GM12878 (cell line): ENCODE measurements around the gene KRR1.

ENCODE experiments used
- EP300 ChIP-seq, 2 experiments: fragments of 150-350 bp in 1 of 2; IDR thresholded peaks; 2 replicates each; pipeline ENCODE4 v1.6.1; 2011 to 2012; ENCODE audit warnings: low read depth in 2 of 2, low read length in 2 of 2, borderline replicate concordance in 1 of 2, improper control_type of control experiment in 1 of 2, inconsistent platforms in 1 of 2; ENCODE audit not compliant: control insufficient read depth in 1 of 2
- EZH2 ChIP-seq: IDR thresholded peaks from 2 replicates; pipeline ENCODE4 v1.6.1; 2012; ENCODE audit warnings: low read depth, mild to moderate bottlenecking, control low read depth, inconsistent platforms, low read length, borderline replicate concordance; ENCODE audit not compliant: control insufficient read depth
- GABPA ChIP-seq: IDR thresholded peaks from 2 replicates; pipeline ENCODE4 v1.6.1; 2014; ENCODE audit warnings: antibody characterized with exemption, low read depth, mild to moderate bottlenecking, inconsistent platforms
- HCFC1 ChIP-seq: fragments of 150-350 bp; IDR thresholded peaks from 2 replicates; pipeline ENCODE4 v1.6.1; 2014; ENCODE audit warnings: low read length
- POLR2A ChIP-seq: IDR thresholded peaks from 2 replicates; pipeline ENCODE4 v1.6.1; 2011; ENCODE audit warnings: low read depth, mild to moderate bottlenecking, low read length
- POLR2AphosphoS2 ChIP-seq: IDR thresholded peaks from 2 replicates; pipeline ENCODE4 v1.6.1; 2011; ENCODE audit warnings: low read depth, mild to moderate bottlenecking, low read length, improper control_type of control experiment, moderate library complexity
- POLR2AphosphoS5 ChIP-seq: IDR thresholded peaks from 2 replicates; pipeline ENCODE4 v1.6.1; 2011; ENCODE audit warnings: mild to moderate bottlenecking, low read length, inconsistent platforms
- SIX5 ChIP-seq: IDR thresholded peaks from 2 replicates; pipeline ENCODE4 v1.6.1; 2011; ENCODE audit warnings: mild to moderate bottlenecking, low read depth, low read length, moderate library complexity; ENCODE audit not compliant: severe bottlenecking
- YY1 ChIP-seq: IDR thresholded peaks from 2 replicates; pipeline ENCODE4 v1.6.1; 2011; ENCODE audit warnings: low read depth, mild to moderate bottlenecking, low read length
- ZNF384 ChIP-seq: IDR thresholded peaks from 2 replicates; pipeline ENCODE4 v1.6.1; 2012; ENCODE audit warnings: low read depth, mild to moderate bottlenecking, low read length, improper control_type of control experiment, borderline replicate concordance
- TF ChIP-seq, protein P1 (sequence below), 3 experiments: IDR thresholded peaks in 2 of 3; conservative IDR thresholded peaks in 1 of 3; 2 replicates each; pipeline ENCODE4 v1.5.1; 2011; ENCODE audit warnings: low read depth in 3 of 3, low read length in 3 of 3, mild to moderate bottlenecking in 3 of 3, control low read depth in 2 of 3, moderate library complexity in 2 of 3, inconsistent platforms in 1 of 3, mixed read lengths in 1 of 3; ENCODE audit not compliant: control insufficient read depth in 2 of 3, insufficient read depth in 1 of 3; ENCODE audit errors: extremely low read depth in 1 of 3
- TF ChIP-seq, protein P2 (sequence below): IDR thresholded peaks from 2 replicates; pipeline ENCODE4 v1.6.1; 2011; ENCODE audit warnings: mild to moderate bottlenecking, low read depth, low read length, moderate library complexity; ENCODE audit not compliant: insufficient replicate concordance
- TF ChIP-seq, protein P3 (sequence below): fragments of 450-650 bp; IDR thresholded peaks from 2 replicates; pipeline ENCODE4 v1.6.1; 2017; ENCODE audit warnings: mild to moderate bottlenecking, moderate library complexity

DNA sequence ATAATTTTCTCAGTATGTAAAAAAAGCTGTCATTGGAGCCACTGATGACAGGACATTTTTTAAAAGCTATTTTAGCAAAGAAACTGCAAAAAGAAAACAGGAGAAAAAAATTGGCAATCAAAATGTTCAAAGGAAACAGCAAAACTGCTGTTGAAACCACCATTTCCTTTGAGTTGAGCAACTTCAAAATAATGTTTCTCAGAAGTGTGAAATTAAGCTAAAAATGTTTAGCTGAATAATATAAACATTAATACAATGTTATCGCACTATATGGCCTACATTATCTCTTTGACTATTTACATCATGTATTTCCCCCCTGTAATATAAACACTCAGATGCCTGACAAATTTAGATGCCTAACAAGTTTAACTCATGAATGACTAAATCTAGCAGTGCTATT lies 54.2 kb downstream of the KRR1 start:
- no peak for TF ChIP-seq EP300 (IDR thresholded peaks at IDR 0.05; ENCODE audit: borderline replicate concordance in 1 of 2, control insufficient read depth in 1 of 2, low read depth in 2 of 2, low read length in 2 of 2)
- TF ChIP-seq SIX5: no peak
- TF ChIP-seq, protein P1, sequence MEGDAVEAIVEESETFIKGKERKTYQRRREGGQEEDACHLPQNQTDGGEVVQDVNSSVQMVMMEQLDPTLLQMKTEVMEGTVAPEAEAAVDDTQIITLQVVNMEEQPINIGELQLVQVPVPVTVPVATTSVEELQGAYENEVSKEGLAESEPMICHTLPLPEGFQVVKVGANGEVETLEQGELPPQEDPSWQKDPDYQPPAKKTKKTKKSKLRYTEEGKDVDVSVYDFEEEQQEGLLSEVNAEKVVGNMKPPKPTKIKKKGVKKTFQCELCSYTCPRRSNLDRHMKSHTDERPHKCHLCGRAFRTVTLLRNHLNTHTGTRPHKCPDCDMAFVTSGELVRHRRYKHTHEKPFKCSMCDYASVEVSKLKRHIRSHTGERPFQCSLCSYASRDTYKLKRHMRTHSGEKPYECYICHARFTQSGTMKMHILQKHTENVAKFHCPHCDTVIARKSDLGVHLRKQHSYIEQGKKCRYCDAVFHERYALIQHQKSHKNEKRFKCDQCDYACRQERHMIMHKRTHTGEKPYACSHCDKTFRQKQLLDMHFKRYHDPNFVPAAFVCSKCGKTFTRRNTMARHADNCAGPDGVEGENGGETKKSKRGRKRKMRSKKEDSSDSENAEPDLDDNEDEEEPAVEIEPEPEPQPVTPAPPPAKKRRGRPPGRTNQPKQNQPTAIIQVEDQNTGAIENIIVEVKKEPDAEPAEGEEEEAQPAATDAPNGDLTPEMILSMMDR (IDR thresholded peaks at IDR 0.05 in 2 of 3, conservative IDR thresholded peaks at IDR 0.05 in 1 of 3; ENCODE audit: control insufficient read depth in 2 of 3, extremely low read depth in 1 of 3, insufficient read depth in 1 of 3, low read depth in 3 of 3, low read length in 3 of 3): no peak
- TF ChIP-seq POLR2A: no peak
- no peak for TF ChIP-seq POLR2AphosphoS5
- TF ChIP-seq, protein P2, sequence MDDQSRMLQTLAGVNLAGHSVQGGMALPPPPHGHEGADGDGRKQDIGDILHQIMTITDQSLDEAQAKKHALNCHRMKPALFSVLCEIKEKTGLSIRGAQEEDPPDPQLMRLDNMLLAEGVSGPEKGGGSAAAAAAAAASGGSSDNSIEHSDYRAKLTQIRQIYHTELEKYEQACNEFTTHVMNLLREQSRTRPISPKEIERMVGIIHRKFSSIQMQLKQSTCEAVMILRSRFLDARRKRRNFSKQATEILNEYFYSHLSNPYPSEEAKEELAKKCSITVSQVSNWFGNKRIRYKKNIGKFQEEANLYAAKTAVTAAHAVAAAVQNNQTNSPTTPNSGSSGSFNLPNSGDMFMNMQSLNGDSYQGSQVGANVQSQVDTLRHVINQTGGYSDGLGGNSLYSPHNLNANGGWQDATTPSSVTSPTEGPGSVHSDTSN: no peak
- no peak for TF ChIP-seq POLR2AphosphoS2
- TF ChIP-seq EZH2: no peak
- no peak for TF ChIP-seq HCFC1
- no peak for TF ChIP-seq YY1
- no peak for TF ChIP-seq ZNF384
- TF ChIP-seq, protein P3, sequence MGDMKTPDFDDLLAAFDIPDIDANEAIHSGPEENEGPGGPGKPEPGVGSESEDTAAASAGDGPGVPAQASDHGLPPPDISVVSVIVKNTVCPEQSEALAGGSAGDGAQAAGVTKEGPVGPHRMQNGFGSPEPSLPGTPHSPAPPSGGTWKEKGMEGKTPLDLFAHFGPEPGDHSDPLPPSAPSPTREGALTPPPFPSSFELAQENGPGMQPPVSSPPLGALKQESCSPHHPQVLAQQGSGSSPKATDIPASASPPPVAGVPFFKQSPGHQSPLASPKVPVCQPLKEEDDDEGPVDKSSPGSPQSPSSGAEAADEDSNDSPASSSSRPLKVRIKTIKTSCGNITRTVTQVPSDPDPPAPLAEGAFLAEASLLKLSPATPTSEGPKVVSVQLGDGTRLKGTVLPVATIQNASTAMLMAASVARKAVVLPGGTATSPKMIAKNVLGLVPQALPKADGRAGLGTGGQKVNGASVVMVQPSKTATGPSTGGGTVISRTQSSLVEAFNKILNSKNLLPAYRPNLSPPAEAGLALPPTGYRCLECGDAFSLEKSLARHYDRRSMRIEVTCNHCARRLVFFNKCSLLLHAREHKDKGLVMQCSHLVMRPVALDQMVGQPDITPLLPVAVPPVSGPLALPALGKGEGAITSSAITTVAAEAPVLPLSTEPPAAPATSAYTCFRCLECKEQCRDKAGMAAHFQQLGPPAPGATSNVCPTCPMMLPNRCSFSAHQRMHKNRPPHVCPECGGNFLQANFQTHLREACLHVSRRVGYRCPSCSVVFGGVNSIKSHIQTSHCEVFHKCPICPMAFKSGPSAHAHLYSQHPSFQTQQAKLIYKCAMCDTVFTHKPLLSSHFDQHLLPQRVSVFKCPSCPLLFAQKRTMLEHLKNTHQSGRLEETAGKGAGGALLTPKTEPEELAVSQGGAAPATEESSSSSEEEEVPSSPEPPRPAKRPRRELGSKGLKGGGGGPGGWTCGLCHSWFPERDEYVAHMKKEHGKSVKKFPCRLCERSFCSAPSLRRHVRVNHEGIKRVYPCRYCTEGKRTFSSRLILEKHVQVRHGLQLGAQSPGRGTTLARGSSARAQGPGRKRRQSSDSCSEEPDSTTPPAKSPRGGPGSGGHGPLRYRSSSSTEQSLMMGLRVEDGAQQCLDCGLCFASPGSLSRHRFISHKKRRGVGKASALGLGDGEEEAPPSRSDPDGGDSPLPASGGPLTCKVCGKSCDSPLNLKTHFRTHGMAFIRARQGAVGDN: no peak
- no peak for TF ChIP-seq GABPA
